ENCODE measurements around the gene USP20. TPM values are rescaled to one million over a fixed set of nuclear protein-coding genes. Genes with fewer than 3 reads are reported as not detected.

USP20 gene
- total and polyA plus RNA-seq, 4 donors: 15.7 to 24.1 (median 21.4) TPM

DNA sequence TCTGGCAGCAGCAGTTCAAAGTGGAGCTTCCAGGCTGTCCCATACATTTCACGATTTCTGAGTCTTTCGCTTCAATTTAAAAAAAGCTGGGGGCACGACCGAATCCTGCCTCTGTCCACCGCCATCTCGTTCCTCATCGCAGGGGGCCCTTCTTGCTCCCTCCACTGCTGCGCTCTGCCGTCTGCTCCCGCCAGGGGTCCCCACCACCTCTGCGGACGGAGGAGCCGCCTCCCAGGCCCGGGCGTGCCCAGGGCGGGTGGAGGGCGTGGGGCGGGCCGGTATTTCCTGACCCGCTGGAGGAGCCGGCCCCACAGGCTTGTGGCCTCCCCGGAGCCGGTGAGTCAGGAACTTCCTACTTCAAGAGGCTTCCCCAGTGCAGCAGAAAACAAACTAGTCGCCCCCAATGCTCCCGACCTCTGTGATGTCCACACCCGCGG lies 50.4 kb downstream of the USP20 start:
- no peak overlapping the region for H3K4me3 ChIP-seq
- H3K4me1 ChIP-seq (ENCODE audit: control insufficient read depth in 5 of 5, insufficient read depth in 5 of 5, low read length in 5 of 5): peaks cover 5 to 31% (median 8%) of the 10 kb centered on the region in 5 donors
- ATAC-seq (ENCODE audit: insufficient read depth, low FRiP score) (peak; percentile 93), DNase-seq (peak; percentile 81 to 90 (median 89))
- no peaks in the 10 kb centered on the region for H3K9me3 ChIP-seq (ENCODE audit: control insufficient read depth in 4 of 4, insufficient read depth in 3 of 4, low read length in 3 of 4)
- WGBS, 2 donors: 0% methylated on average over 27 of the region's 27 CpGs
- no peaks in the 10 kb centered on the region for H3K27me3 ChIP-seq (ENCODE audit: control insufficient read depth in 3 of 3, insufficient read depth in 3 of 3, low read length in 2 of 3)
- TF ChIP-seq, protein P1, sequence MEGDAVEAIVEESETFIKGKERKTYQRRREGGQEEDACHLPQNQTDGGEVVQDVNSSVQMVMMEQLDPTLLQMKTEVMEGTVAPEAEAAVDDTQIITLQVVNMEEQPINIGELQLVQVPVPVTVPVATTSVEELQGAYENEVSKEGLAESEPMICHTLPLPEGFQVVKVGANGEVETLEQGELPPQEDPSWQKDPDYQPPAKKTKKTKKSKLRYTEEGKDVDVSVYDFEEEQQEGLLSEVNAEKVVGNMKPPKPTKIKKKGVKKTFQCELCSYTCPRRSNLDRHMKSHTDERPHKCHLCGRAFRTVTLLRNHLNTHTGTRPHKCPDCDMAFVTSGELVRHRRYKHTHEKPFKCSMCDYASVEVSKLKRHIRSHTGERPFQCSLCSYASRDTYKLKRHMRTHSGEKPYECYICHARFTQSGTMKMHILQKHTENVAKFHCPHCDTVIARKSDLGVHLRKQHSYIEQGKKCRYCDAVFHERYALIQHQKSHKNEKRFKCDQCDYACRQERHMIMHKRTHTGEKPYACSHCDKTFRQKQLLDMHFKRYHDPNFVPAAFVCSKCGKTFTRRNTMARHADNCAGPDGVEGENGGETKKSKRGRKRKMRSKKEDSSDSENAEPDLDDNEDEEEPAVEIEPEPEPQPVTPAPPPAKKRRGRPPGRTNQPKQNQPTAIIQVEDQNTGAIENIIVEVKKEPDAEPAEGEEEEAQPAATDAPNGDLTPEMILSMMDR (IDR thresholded peaks at IDR 0.05; ENCODE audit: control extremely low read depth, extremely low read depth): peak; percentile 95
- peak overlapping the region; percentile 27 to 85 for H3K27ac ChIP-seq (ENCODE audit: low read depth in 1 of 2, low read length in 1 of 2)
- no peak overlapping the region for H3K9ac ChIP-seq (ENCODE audit: insufficient read depth in 1 of 2, low read length in 2 of 2)
- H3K36me3 ChIP-seq (ENCODE audit: control insufficient read depth in 4 of 4, insufficient read depth in 4 of 4, low read length in 4 of 4): peaks cover under 1 to 17% (median 5%) of the 10 kb centered on the region in 4 donors

DNA sequence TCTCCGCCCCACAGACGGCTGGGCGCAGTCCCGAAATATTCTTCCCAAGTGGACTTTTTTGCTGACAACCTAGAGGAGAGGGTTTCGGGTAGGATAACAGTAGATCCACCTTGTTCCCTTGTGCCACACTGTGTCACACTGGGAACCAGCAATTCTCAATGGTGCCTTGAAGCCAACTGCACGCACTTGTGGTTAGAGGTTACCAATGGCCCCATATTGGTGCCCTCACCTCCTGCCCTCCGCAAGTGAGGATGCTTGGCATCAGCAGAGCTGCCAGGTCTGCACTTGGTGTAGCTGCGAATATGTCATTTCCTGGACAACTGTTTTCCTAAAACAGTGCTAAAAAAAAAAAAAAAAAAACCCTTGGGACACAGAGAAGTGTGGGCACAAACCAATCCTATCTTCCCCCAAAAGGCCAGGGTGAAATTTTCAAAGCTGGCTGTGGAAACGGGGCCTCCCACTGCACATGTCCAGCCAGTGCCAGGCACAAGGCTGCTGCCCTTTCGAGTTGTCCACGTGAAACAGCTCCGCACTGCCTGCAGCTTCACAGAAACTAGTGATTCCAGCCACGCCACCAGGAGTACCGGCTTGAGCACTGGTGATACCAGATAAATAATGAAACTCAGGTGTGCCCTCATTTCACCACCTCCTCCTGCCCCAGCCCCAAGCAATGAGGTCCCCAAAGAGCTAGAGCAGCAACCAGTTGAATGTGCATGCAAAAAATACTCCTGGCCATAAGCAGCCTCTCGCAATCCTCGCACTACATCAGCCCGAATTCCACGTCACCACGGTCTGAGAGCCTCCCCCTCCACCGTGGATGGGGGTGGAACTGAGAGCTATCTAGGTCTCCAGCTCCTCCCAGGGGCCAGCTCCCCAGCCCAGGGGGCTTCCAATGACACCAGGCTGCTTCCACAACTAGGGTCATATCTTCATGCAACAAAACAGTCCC lies 51.2 kb downstream of the USP20 start:
- TF ChIP-seq, protein P1 (IDR thresholded peaks at IDR 0.05; ENCODE audit: control extremely low read depth, extremely low read depth): no peak
- Histone ChIP-seq H3K27ac (ENCODE audit: low read depth in 1 of 2, low read length in 1 of 2) (peak overlapping the region; percentile 1 to 85), H3K27me3 (ENCODE audit: control insufficient read depth in 3 of 3, insufficient read depth in 3 of 3, low read length in 2 of 3) (no peaks in the 10 kb centered on the region), H3K9me3 (ENCODE audit: control insufficient read depth in 4 of 4, insufficient read depth in 3 of 4, low read length in 3 of 4) (no peaks in the 10 kb centered on the region), H3K9ac (ENCODE audit: insufficient read depth in 1 of 2, low read length in 2 of 2) (no peak overlapping the region), H3K36me3 (ENCODE audit: control insufficient read depth in 4 of 4, insufficient read depth in 4 of 4, low read length in 4 of 4) (peaks cover 0 to 9% (median 5%) of the 10 kb centered on the region in 4 donors), H3K4me3 (no peak overlapping the region), H3K4me1 (ENCODE audit: control insufficient read depth in 5 of 5, insufficient read depth in 5 of 5, low read length in 5 of 5) (peaks cover 5 to 29% (median 9%) of the 10 kb centered on the region in 5 donors)
- ATAC-seq (ENCODE audit: insufficient read depth, low FRiP score) (no peak), DNase-seq (no peak)
- WGBS, 2 donors: 37 to 49% methylated on average over 20 of the region's 20 CpGs

DNA sequence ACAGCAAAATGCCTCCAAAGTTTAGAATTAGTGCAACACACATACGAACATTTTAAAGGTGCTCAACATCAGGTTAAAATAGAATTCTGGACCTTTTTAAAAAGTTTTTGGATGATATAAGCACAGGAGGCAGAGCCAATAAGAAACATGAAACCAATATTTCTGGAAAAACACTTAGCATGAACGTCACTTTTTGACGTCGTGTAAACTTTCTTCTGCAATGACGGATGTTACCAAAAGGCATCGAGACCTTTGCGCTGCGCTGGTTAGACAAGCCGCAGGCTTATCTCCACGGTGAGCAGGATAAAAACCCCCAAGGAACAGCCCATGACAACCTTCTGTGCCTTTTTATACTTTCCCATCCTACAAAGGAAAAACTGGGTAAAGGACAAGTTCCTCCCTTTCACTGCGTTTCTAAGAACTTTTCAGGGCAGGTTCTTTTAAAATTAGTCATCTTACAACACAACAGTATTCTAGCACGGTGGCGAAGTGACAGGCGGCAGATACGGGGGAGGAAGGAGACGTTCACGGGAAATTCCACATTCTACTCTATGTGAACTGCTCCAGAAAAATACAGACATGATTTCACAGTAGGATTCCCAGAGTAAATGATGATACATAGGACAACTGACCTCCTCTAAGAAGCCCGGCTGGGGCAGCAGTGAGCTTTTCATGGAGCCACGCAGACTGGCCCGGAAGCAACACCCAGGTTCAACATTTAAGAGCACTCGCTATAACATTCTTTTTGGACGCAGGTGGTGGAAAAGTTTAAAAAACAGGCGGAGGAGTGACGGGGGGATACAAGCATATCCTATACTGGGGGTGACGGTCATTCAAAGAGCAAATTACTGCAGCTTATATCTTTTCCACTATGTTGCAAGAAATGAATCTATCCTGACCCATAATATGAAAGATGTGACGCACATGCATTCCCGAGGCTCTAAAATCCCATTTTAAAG lies 52.4 kb downstream of the USP20 start:
- no peak overlapping the region for H3K9ac ChIP-seq (ENCODE audit: insufficient read depth in 1 of 2, low read length in 2 of 2)
- H3K27ac ChIP-seq (ENCODE audit: low read depth in 1 of 2, low read length in 1 of 2): peak overlapping the region; percentile 24 to 74
- H3K4me3 ChIP-seq: no peak overlapping the region
- 36 to 59% methylated on average over 27 of the region's 27 CpGs for WGBS, 2 donors
- H3K4me1 ChIP-seq (ENCODE audit: control insufficient read depth in 5 of 5, insufficient read depth in 5 of 5, low read length in 5 of 5): peaks cover 5 to 39% (median 9%) of the 10 kb centered on the region in 5 donors
- no peaks in the 10 kb centered on the region for H3K27me3 ChIP-seq (ENCODE audit: control insufficient read depth in 3 of 3, insufficient read depth in 3 of 3, low read length in 2 of 3)
- no peaks in the 10 kb centered on the region for H3K9me3 ChIP-seq (ENCODE audit: control insufficient read depth in 4 of 4, insufficient read depth in 3 of 4, low read length in 3 of 4)
- peaks cover 0 to 7% (median under 1%) of the 10 kb centered on the region in 4 donors for H3K36me3 ChIP-seq (ENCODE audit: control insufficient read depth in 4 of 4, insufficient read depth in 4 of 4, low read length in 4 of 4)
- TF ChIP-seq, protein P1 (IDR thresholded peaks at IDR 0.05; ENCODE audit: control extremely low read depth, extremely low read depth): no peak
- ATAC-seq (ENCODE audit: insufficient read depth, low FRiP score) (no peak), DNase-seq (no peak)

All from lung (tissue), 12 donors.